IMR-90 (cell line): ENCODE data around the gene CHAC1.

Source experiments
- CTCF ChIP-seq: conservative IDR thresholded peaks from 2 replicates; pipeline ENCODE4 v1.5.1; 2012; ENCODE audit warnings: mild to moderate bottlenecking, low read depth, low read length, improper control_type of control experiment
- MAFK ChIP-seq: IDR thresholded peaks from 2 replicates; pipeline ENCODE4 v1.6.1; 2012; ENCODE audit warnings: low read depth, low read length, improper control_type of control experiment
- POLR2A ChIP-seq: IDR thresholded peaks from 2 replicates; pipeline ENCODE4 v1.6.1; 2012; ENCODE audit warnings: mild to moderate bottlenecking, low read depth, low read length
- RAD21 ChIP-seq: IDR thresholded peaks from 2 replicates; pipeline ENCODE4 v1.6.1; 2012; ENCODE audit warnings: low read length, improper control_type of control experiment
- RFX5 ChIP-seq: IDR thresholded peaks from 2 replicates; pipeline ENCODE4 v1.8.0; 2012; ENCODE audit warnings: low read depth, mild to moderate bottlenecking, low read length, moderate library complexity
- SMC3 ChIP-seq: fragments of 150-350 bp; IDR thresholded peaks from 2 replicates; pipeline ENCODE4 v1.6.1; 2016; ENCODE audit warnings: low read depth, mild to moderate bottlenecking, antibody characterized with exemption, low read length, moderate library complexity

- no peak for TF ChIP-seq POLR2A
- no peak for TF ChIP-seq MAFK
- TF ChIP-seq CTCF = no peak
- no peak for TF ChIP-seq RFX5
- no peak for TF ChIP-seq RAD21
- no peak for TF ChIP-seq SMC3
Observed at GRCh38 chr15:40906991-40907802, 46.1 kb upstream of the CHAC1 start.
